HUES6 (cell line): Measurements from ENCODE around the gene PLEK2.
"Not testable (repeated sequence)": the region's sequence is repeated elsewhere in the genome, so short reads cannot be mapped to it uniquely, and the experiment has no call there.

Source experiments
- H3K27ac ChIP-seq: 2 replicates; pipeline ENCODE4 v1.7.0; 2013; ENCODE audit warnings: low read depth, mild to moderate bottlenecking, low read length, inconsistent platforms
- H3K27me3 ChIP-seq: 2 replicates; pipeline ENCODE4 v1.6.1; 2013; ENCODE audit warnings: low read length; ENCODE audit not compliant: control insufficient read depth, insufficient read depth
- H3K36me3 ChIP-seq: 2 replicates; pipeline ENCODE4 v1.6.1; 2013; ENCODE audit warnings: low read length; ENCODE audit not compliant: control insufficient read depth, insufficient read depth
- H3K4me1 ChIP-seq: 2 replicates; pipeline ENCODE4 v1.6.1; 2013; ENCODE audit warnings: low read length; ENCODE audit not compliant: control insufficient read depth, insufficient read depth
- H3K4me3 ChIP-seq: 2 replicates; pipeline ENCODE4 v1.5.1; 2013; ENCODE audit warnings: low read depth, low read length
- H3K9ac ChIP-seq: one replicate; pipeline ENCODE4 v1.6.1; 2013; ENCODE audit warnings: mild to moderate bottlenecking, low read length
- H3K9me3 ChIP-seq: 2 replicates; pipeline ENCODE4 v1.6.1; 2013; ENCODE audit warnings: low read depth, low read length; ENCODE audit not compliant: control insufficient read depth, insufficient read depth

PLEK2 gene

GRCh38 chr14:67357969-67358354 lies 54.0 kb downstream of the PLEK2 start:
- no peak overlapping the region for H3K27ac ChIP-seq
- peaks cover 6% of the 10 kb centered on the region for H3K4me1 ChIP-seq
- peak overlapping the region; percentile 25 for H3K9ac ChIP-seq
- no peaks in the 10 kb centered on the region for H3K9me3 ChIP-seq
- H3K27me3 ChIP-seq: no peaks in the 10 kb centered on the region
- peak overlapping the region; percentile 98 for H3K4me3 ChIP-seq
- peaks cover 13% of the 10 kb centered on the region for H3K36me3 ChIP-seq

- peak overlapping the region; percentile 25 for H3K9ac ChIP-seq
- peaks cover 6% of the 10 kb centered on the region for H3K4me1 ChIP-seq
- H3K4me3 ChIP-seq: peak overlapping the region; percentile 98
- H3K36me3 ChIP-seq: peaks cover 12% of the 10 kb centered on the region
- no peaks in the 10 kb centered on the region for H3K27me3 ChIP-seq
- no peak overlapping the region for H3K27ac ChIP-seq
- no peaks in the 10 kb centered on the region for H3K9me3 ChIP-seq
Observed at GRCh38 chr14:67357186-67357968, 54.6 kb downstream of the PLEK2 start.

- peaks cover 45% of the 10 kb centered on the region for H3K36me3 ChIP-seq
- no peaks in the 10 kb centered on the region for H3K27me3 ChIP-seq
- H3K4me3 ChIP-seq: no peak overlapping the region
- no peaks in the 10 kb centered on the region for H3K4me1 ChIP-seq
- H3K27ac ChIP-seq: no peak overlapping the region
- no peaks in the 10 kb centered on the region for H3K9me3 ChIP-seq
- no peak overlapping the region for H3K9ac ChIP-seq
Observed at GRCh38 chr14:67352055-67352454, 59.9 kb downstream of the PLEK2 start.

- H3K27me3 ChIP-seq: no peaks in the 10 kb centered on the region
- no peaks in the 10 kb centered on the region for H3K9me3 ChIP-seq
- no peak overlapping the region for H3K27ac ChIP-seq
- H3K4me3 ChIP-seq: no peak overlapping the region
- H3K36me3 ChIP-seq: peaks cover 74% of the 10 kb centered on the region
- no peak overlapping the region for H3K9ac ChIP-seq
- H3K4me1 ChIP-seq: no peaks in the 10 kb centered on the region
Observed at GRCh38 chr14:67345583-67345982, 66.4 kb downstream of the PLEK2 start.

DNA sequence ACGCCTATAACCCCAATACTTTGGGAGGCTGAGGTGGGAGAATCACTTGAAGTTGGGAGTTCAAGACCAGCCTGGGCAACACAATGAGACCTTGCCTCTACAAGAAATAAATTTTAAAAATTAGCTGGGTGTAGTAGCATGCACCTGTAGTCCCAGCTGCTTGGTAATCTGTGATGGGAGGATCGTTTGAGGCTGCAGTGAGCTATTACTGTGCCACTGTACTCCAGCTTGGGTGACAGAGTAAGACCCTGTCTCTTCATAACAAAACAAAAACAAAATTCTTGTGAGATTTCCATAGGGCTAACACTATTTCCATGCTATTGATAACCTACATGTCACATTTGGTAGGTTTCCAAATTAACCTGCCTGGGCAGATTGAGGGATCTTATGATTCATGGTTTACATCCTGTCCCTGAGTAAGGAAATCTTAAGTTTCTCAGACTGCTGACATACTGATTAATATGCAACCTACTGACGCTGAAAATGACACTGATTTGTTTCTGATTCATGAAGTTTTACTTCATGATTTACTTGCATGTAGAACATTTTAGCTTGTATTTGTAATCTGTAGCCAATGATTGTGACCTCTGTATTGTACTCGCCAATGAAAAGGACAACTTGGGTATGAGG lies 68.2 kb downstream of the PLEK2 start:
- no peak overlapping the region for H3K27ac ChIP-seq
- H3K9me3 ChIP-seq: no peaks in the 10 kb centered on the region
- H3K4me1 ChIP-seq: no peaks in the 10 kb centered on the region
- no peak overlapping the region for H3K4me3 ChIP-seq
- no peaks in the 10 kb centered on the region for H3K27me3 ChIP-seq
- no peak overlapping the region for H3K9ac ChIP-seq
- peaks cover 74% of the 10 kb centered on the region for H3K36me3 ChIP-seq

DNA sequence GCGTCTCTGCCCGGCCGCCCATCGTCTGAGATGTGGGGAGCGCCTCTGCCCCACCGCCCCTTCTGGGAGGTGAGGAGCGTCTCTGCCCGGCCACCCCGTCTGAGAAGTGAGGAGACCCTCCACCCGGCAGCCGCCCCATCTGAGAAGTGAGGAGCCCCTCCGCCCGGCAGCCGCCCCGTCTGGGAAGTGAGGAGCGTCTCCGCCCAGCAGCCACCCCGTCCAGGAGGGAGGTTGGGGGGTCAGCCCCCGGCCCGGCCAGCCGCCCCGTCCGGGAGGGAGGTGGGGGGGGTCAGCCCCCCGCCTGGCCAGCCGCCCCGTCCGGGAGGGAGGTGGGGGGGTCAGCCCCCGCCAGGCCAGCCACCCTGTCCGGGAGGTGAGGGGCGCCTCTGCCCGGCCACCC lies 70.7 kb downstream of the PLEK2 start:
- H3K9me3 ChIP-seq, H3K4me3 ChIP-seq, H3K9ac ChIP-seq, H3K4me1 ChIP-seq, H3K27me3 ChIP-seq, H3K27ac ChIP-seq: not testable (repeated sequence)
- peaks cover 80% of the 10 kb centered on the region for H3K36me3 ChIP-seq
